HG02588 (cell line): ENCODE results near the gene BPNT1.

Source experiments
- ATAC-seq: cut with Tn5 transposase; IDR thresholded peaks from one replicate; pipeline ENCODE4 v1.9.1; 2021; ENCODE audit warnings: mild to moderate bottlenecking, moderate library complexity; ENCODE audit not compliant: unreplicated experiment

The BPNT1 gene

GRCh38 chr1:220012259-220012658, 77.3 kb downstream of the BPNT1 start:
- no peak for ATAC-seq

GRCh38 chr1:220011620-220012019, 78.0 kb downstream of the BPNT1 start:
- ATAC-seq, result no peak
